AG10803 (cell line): Measurements from ENCODE around the gene ABTB2.
A peak's percentile ranks its signal among the peaks of the same experiment; 100 is the strongest.

Source experiments
- DNase-seq: peaks from one replicate; pipeline ENCODE4 v3.0.0; 2010; ENCODE audit warnings: low read depth
- H3K4me3 ChIP-seq: 2 replicates; pipeline ENCODE4 v1.5.1; 2011; ENCODE audit warnings: mild to moderate bottlenecking, low read length, control low read depth
- TF ChIP-seq, protein P1 (sequence below): conservative IDR thresholded peaks from 2 replicates; pipeline ENCODE4 v1.5.1; 2011; ENCODE audit warnings: mild to moderate bottlenecking, low read length, control low read depth, inconsistent platforms

ABTB2 gene

DNA sequence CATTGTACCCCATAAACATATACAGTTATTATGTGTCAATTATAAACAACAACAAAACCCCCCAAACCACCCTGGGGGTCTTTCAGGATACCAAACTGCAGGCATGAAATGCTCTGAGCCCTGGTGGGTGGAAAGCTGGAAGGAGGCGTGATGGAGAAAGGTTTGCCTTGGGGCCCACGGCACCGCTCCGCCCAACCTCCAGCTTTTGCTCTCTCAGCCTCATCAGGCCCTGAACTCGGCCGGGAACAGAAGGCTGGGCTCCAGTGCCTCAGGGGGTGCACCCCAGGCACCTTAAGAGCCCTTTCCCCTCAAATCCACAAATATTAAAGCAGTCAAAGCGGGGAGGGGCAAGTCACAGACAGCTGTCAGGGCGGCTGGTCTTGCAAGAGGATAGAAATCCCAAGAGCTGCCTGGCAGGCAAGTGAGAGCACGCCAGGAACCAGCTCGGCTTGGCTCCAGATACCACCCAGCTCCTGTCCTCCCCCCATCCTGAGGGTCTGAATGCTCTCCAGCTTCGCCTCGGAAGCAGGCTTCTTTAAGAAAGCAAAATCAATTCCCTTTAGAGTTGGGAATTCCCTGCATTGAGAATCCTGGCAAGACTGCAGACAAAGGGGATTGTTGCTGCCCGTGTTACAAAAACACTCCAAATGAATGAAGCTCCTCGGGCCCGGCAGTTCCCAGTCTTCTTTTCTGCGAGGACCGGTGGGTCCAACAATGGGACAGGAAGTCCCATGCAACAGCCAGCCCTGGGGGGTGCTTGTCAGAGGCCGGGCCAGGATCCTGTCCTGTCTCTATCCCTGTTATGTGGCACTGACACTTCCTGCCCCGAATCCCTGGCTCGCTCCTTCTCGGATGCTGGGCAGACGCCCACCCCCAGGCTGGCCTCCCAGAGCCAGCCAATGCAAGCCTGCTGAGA lies 171.6 kb downstream of the ABTB2 start:
- H3K4me3 ChIP-seq: no peak overlapping the region
- TF ChIP-seq, protein P1, sequence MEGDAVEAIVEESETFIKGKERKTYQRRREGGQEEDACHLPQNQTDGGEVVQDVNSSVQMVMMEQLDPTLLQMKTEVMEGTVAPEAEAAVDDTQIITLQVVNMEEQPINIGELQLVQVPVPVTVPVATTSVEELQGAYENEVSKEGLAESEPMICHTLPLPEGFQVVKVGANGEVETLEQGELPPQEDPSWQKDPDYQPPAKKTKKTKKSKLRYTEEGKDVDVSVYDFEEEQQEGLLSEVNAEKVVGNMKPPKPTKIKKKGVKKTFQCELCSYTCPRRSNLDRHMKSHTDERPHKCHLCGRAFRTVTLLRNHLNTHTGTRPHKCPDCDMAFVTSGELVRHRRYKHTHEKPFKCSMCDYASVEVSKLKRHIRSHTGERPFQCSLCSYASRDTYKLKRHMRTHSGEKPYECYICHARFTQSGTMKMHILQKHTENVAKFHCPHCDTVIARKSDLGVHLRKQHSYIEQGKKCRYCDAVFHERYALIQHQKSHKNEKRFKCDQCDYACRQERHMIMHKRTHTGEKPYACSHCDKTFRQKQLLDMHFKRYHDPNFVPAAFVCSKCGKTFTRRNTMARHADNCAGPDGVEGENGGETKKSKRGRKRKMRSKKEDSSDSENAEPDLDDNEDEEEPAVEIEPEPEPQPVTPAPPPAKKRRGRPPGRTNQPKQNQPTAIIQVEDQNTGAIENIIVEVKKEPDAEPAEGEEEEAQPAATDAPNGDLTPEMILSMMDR: no peak
- no peak for DNase-seq

DNA sequence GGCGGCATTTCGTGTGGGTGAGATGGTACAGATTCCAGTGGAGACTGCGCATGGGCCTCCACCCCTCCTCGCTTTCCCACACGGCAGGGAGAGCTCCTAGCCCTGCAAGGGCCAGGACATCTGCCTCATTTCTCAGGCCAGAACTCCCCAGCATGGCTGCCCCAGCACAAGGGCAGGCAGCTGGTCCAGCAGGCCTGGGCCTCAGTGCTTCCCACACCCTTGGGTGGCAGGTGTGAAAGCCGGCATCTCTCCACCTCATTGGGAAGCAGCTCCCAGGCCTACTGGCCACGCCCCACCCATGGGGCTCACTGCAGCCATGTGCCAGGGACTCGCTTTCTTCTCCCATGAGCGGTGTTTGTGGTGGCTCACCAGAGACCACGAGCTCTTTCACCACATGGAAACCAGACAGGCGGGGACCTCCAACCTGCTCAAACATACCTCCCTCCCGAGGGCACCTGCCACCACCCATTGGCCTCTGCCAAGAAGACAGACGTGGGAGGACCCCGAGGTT lies 173.2 kb downstream of the ABTB2 start:
- DNase-seq: no peak
- no peak overlapping the region for H3K4me3 ChIP-seq

DNA sequence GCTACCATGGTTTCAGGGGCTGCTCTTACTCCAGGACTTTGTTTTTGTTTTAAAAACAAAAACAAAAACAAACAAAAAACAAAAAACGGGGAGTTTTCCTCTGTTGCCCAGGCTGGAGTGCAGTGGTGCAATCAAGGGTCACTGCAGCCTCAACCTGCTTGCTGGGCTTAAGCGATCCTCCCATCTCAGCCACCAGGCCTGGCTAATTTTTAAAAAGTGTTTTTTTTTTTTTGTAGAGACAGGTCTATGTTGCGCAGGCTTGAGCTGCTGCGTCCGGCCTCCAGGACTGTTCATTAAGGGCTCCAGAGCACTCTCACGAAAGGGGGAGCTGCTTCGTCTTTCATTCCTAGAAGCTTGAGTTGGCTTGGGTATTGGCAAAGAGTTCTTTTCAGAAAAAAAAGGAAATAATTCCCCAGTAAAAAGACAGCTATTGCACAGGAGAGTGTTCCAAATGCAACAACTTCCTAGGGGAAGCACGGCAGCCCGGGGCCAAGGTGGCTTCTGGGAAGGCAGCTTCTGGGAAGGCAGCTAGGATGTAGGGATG lies 173.9 kb downstream of the ABTB2 start:
- no peak overlapping the region for H3K4me3 ChIP-seq
- TF ChIP-seq, protein P1: no peak
- DNase-seq: no peak

More for the DNA sequence above, 173.2 kb downstream of the ABTB2 start:
- TF ChIP-seq, protein P1: no peak

DNA sequence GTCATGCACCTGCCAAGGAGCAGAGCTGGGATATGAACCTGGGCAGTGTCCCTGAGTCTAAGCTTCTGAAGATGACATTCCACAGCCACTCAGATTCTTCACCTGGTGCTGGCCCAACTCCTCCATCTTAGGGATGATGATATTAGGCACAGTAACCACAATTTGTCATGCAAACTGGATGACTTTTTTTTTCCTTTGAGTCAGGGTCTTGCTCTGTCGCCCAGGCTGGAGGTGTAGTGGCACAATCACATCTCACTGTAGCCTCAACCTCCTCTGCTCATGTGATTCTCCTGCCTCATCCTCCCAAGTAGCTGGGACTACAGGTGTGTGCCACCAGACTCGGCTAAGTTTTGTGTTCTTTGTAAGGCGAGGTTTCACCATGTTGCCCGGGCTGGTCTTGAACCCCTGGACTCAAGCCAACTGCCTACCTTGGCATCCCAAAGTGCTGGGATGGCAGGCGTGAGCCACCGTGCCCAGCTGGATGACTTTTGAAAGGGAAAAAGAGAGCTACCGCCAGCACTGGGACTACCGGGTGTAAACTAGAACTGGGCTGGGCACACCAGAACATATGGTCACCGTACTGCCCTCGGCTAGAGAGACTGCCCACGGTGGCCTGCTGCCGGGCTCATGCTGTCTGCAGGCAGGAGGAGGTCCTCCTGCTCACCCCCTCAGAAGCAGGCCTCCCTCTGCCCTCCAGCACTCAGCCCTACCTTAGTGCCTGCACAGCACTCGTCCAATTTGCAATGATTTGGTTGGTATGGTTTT lies 174.7 kb downstream of the ABTB2 start:
- TF ChIP-seq, protein P1: no peak
- H3K4me3 ChIP-seq: no peak overlapping the region
- DNase-seq: no peak

DNA sequence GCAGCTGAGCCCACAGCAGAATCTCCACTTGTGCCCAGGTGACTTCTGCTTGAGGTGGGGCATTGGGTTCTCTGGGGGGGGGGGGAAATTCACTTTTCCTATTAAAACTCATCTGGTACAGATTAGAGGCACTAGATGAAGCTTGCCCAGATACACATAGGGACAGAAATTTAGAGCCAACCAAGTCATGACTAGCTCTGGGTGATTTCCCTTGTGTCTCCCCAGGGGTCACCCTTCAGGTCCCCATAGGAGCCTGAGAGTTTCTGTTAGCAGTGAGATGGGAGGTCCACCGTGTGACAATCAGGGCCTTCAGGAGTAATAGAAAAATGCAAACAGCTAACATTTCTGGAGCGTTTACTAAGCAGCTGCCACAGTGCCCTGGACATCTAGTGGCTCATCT lies 175.4 kb downstream of the ABTB2 start:
- DNase-seq: peak; percentile 31
- TF ChIP-seq, protein P1: no peak
- H3K4me3 ChIP-seq: no peak overlapping the region

DNA sequence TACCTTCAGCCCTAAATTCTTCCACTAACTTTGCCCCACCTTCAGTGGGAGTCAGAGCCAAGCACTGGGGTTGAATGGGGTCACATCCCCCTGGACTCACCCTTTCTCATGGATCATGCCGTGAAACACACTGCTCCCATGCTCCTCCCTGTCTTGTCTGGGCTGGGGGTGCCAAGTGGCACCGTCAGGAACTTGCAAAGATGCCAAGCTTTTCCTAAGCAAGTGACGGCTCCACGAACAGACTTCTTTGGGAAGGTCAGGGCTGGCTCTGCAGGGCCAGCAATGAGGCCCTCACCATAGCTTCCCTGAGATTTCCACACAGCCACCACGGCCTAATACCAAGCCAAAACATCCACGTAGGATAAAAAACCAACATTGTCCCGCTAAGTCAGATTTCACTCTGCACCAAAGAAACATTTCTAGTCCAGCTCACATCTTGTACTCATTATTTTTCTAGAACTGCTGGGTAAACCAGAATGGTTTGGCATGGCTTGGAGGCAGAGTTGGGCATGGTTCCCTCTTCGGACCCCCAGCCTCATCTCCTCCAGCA lies 175.9 kb downstream of the ABTB2 start:
- DNase-seq: peak; percentile 50
- no peak overlapping the region for H3K4me3 ChIP-seq
- TF ChIP-seq, protein P1: no peak
